Loucy (cell line): Measurements from ENCODE around the gene SCT.

ENCODE experiments used
- EZH2phosphoT487 ChIP-seq: fragments of 200-600 bp; IDR thresholded peaks from 2 replicates; pipeline ENCODE4 v1.6.1; 2018; ENCODE audit warnings: antibody characterized with exemption, mild to moderate bottlenecking, moderate library complexity, borderline replicate concordance
- TF ChIP-seq, protein P1 (sequence below): fragments of 200-600 bp; sonication (generic); conservative IDR thresholded peaks from 2 replicates; pipeline ENCODE4 v1.5.1; 2014; ENCODE audit warnings: mild to moderate bottlenecking, antibody characterized with exemption, low read length

DNA sequence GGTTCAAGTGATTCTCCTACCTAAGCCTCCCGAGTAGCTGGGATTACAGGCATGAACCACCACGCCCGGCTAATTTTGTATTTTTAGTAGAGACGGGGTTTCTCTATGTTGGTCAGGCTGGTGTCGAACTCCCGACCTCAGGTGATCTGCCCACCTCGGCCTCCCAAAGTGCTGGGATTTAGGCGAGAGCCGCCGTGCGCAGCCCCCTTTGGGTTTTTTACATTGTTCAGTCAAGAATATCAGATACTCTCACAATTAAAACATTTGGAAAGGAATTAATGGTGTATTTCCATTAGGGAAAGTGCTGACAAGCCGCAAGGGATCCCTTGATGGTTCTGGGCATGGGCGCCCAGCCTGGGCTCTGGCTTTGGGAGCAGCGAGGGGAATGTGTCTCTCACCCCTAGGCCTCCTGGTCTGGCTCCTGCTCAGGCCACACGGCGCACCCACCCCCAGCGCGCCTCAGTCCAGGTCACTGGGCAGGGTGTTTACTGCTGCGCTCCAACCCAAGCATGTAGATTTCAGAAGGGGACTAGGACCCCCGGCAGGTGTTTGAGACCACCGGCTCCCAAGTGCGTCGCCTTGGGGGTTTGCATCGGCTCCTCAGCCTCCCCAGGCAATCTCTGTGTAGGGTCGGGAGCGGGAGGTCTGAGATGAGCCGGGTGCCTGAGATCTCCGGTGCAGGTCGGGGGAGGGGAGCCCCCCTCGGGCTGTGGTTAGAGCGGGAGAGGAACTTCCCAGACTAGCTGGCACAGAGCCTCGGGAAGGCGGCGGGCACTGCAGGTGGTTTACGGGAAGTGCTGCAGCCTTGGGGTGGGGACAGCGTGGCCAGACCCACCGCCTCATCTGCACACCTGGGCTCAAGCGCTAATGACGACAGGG, 10.4 kb downstream of the SCT start:
- TF ChIP-seq, protein P1, sequence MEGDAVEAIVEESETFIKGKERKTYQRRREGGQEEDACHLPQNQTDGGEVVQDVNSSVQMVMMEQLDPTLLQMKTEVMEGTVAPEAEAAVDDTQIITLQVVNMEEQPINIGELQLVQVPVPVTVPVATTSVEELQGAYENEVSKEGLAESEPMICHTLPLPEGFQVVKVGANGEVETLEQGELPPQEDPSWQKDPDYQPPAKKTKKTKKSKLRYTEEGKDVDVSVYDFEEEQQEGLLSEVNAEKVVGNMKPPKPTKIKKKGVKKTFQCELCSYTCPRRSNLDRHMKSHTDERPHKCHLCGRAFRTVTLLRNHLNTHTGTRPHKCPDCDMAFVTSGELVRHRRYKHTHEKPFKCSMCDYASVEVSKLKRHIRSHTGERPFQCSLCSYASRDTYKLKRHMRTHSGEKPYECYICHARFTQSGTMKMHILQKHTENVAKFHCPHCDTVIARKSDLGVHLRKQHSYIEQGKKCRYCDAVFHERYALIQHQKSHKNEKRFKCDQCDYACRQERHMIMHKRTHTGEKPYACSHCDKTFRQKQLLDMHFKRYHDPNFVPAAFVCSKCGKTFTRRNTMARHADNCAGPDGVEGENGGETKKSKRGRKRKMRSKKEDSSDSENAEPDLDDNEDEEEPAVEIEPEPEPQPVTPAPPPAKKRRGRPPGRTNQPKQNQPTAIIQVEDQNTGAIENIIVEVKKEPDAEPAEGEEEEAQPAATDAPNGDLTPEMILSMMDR: no peak
- TF ChIP-seq EZH2phosphoT487: no peak
